Glomerular visceral epithelial cell (primary cell): Measurements from ENCODE around the gene GIMAP4.
"Not testable (repeated sequence)": the region's sequence is repeated elsewhere in the genome, so short reads cannot be mapped to it uniquely, and the experiment has no call there.

Source experiments
- DNase-seq: peaks from one replicate; pipeline ENCODE4 v3.0.0-alpha.2; 2016; ENCODE audit errors: extremely low spot score

Gene GIMAP4

DNA sequence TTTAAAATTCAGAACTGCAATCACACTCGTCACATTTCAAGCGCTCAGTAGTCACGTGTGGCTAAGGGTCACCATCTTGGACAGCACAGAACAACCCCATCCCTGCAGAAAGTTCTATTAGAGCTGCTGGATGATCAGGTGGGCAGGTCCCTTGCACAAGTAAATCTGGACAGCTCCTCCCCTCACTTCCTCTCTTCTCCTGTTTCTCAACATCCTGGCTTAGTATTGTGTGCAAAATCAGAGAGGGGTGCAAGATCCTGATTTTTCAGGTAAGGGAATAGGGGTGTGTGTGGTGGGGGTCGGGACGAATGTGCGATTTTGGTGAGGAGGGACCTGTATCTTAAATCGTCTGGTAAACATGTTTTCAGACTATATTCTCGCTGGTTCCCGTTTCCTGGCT is at the start of gene GIMAP4:
Gene GIMAP4, plus strand, starts transcription at position 222 of the 400 bp plus-strand sequence. CDS start 2,512 bp downstream, outside the sequence.
- no peak for DNase-seq

DNA sequence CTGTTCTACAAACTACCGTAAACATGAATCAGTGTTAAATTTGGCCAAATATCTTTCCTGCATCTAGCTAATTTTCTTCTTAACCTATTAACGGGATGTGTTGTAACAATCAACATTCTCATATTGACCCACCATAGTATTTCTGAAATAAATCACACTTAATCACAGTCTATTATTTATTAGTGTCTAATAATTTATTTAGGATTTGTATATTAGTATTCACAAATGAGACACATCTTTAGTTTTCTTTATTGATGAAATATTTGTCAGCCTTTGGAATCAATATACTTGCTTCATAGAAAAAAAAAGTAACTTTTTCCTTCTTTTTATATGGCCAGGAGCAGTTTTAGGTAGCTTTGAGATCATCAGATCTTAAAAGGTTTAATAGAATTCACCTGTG is 47.9 kb upstream of the GIMAP4 start:
- no peak for DNase-seq

DNA sequence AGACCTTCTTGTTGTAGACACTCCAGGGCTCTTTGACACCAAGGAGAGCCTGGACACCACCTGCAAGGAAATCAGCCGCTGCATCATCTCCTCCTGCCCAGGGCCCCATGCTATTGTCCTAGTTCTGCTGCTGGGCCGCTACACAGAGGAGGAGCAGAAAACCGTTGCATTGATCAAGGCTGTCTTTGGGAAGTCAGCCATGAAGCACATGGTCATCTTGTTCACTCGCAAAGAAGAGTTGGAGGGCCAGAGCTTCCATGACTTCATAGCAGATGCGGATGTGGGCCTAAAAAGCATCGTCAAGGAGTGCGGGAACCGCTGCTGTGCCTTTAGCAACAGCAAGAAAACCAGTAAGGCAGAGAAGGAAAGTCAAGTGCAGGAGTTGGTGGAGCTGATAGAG is 47.0 kb upstream of the GIMAP4 start:
- DNase-seq, result no peak

DNA sequence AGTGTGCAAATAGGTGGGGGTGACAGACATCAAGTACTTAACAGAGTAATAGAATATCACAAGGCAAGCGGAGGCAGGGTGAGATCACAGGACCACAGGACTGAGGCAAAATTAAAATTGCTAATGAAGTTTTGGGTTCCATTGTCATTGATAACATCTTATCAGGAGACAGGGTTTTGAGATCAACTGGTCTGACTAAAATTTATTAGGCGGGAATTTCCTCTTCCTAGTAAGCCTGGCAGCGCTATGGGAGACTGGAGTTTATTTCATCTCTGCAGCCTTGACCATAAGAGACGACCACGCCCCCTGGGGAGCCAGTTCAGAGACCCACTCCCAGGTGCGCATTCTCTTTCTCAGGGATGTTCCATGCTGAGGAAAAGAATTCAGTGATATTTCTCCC is 44.3 kb upstream of the GIMAP4 start:
- DNase-seq, result not testable (repeated sequence)

DNA sequence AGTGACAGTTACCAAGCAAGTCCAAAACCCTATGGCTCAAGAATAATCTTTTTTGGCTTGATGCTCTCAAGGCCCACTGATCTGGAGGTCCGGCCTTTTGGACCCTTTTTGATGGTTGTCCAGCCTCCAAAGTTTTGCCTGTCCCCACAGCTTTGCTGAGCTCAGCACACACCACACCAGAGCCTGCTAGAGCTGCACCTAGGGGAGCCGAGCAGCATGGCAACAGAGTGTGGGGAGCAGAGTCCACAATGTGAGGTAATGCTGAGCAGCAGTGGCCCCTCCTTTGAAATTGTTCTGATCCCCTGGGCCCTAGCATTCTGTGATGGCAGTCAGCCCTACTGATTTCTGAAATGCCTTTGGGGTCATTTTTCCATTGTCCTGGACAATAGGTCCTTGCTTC is 43.2 kb upstream of the GIMAP4 start:
- DNase-seq, result no peak

DNA sequence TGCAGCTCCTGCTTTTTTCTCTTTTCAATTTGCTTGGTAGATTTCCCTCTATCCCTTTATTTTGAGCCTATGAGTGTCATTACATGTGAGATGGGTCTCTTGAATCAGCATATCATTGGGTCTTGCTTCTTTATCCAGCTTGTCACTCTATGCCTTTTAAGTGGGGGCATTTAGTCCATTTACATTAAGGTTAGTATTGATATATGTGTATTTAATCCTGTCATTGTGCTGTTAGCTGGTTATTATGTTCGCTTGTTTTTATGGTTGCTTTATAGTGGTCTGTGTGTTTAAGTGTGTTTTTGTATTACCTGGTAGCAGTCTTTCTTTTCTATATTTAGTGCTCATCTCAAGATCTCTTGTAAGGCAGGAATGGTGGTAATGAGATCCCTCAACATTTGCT is 35.5 kb upstream of the GIMAP4 start:
- no peak for DNase-seq

DNA sequence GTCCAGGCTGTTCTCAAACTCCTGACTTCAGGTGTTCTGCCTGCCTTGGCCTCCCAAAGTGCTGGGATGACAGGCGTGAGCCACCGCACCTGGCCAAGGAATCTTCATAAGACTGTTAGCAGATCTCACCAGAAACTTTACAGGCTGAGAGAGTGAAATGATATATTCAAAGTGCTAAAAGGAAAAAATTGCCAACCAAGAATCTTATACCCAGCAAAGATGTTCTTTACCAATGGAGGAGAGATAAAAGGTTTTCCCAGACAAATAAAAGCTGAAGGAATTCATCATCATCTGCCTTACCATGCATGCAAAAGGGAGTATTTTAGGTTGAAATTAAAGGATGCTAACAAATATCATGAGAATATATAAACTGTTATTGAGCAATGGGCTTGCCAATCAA is 28.9 kb upstream of the GIMAP4 start:
- DNase-seq, result no peak

DNA sequence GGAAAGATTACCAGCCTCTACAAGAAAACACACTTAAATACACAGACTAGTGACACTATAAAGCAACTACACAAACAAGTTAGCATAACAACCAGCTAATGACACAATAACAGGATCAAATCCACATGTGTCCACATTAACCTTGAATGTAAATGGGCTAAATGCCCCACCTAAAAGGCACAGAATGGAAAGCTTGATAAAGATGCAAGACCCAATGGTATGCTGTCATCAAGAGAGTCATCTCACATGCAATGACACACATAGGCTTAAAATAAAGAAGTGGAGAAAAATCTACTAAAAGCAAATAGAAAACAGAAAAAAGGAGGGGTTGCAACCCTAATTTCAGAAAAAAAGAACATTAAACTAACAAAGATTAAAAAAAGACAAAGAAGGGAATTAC is 14.0 kb upstream of the GIMAP4 start:
- no peak for DNase-seq

DNA sequence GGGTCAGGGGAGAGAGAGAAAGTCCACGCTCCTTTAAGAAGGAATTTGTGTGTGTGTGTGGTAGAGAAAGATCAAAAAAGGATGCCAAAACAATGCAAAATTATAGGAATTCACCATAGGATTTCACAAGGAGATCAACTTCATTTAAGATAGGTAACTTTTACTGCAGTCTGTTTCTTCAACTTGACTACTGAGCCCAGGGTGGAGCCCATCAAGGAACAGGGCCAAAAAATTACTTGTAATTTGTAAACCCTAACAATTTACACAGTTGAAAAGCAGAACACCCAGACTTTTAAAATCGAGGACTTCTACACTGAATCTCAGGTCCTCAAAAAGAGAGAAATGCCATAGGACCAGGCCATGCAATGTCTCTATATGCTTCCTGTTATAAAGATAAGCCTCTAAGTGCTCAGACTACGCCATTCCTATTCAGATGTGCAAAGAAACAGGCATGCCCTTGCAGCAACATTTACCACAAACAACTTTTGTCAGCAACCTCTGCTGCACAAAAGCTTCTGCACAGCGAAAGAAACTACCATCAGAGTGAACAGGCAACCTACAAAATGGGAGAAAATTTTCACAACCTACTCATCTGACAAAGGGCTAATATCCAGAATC is 10.6 kb upstream of the GIMAP4 start:
- no peak for DNase-seq

DNA sequence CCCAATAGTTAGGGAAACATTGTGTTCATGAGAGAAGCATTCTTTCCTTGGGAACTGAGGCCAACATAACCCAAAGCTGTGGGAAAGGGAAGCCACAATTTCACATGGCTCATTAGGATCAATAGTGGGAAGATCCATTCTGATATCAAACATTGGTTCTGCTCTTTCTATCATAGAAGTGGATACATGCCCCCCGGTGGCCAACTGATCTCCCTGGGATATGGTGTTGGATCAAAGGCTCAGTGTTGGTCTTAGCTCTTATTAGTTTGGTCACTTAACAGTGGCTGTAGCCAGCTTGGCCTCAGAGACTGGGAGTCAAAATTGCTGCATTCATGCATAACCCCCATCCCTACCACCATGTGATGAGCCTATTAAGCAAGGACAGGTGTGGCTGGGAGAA is 6.7 kb upstream of the GIMAP4 start:
- no peak for DNase-seq

DNA sequence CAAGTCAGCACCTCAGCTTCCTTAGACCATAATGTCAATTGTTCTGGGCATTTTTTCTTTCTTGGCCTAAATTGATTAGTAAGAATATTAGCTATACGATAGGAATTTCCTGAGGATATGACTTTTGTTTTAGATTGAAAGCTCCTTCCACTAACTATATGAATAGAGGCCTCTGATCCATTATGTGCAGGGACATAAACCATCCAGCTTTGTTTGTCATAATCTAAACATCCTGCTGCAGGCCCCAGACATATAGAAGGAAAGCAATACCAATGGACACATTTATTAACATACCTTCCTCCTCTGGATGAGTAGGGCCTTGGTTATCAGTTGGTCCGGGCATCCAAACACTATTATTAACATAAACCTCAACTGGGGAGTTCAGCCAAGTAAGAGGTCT is 4.3 kb upstream of the GIMAP4 start:
- no peak for DNase-seq

DNA sequence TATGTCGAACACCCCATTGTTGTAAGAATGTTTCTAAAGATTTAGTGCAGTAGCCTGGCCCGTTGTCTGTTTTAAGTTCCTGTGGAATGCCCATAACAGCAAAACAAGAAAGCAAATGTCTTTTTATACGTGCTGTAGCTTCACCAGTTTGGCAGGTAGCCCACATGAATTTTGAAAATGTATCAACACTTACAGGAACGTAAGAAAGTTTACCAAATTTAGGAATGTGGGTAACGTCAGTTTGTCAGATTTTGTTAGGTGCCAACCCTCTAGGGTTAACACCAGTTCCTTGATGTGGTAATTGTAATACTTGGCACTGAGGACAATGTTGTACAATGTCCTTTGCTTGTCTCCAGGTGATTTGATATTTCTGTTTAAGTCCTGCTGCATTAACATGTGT is 3.2 kb upstream of the GIMAP4 start:
- no peak for DNase-seq

DNA sequence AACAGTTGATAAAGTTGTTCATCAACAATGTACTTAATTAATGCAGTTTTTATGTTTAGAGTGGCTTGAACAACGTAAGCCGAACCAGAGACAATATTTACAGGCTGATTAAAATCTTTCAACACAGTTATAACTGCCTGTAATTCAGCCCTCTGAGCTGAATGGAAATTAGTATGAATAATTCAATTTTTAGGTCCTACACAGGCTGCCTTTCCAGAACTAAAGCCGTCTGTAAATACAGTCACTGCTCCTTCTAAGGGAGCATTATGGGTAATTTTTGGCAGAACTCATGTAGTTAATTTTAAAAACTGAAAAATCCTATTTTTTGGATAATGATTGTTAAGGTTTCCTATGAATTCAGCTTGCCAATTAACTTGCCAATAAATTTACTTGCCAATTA is 2.6 kb upstream of the GIMAP4 start:
- DNase-seq, result no peak

DNA sequence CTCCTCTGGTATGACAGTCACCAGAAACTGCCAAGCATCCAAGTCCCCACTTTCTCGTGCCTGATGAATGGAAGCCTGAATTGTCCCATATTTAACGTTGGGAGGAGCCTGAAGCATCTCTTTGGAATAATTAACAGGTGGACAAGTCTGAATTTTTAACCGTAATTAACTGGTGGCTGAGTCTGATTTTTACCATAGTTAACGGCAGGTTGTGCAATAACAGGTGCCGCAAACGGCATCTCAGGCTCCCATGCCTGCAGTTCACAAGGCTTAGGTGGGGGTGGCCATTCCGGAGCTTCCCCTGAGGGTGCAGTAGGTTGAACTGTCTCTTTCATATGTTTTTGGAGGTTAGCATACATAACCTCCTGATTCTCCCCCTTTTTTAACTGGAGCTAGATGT is 2.0 kb upstream of the GIMAP4 start:
- no peak for DNase-seq

DNA sequence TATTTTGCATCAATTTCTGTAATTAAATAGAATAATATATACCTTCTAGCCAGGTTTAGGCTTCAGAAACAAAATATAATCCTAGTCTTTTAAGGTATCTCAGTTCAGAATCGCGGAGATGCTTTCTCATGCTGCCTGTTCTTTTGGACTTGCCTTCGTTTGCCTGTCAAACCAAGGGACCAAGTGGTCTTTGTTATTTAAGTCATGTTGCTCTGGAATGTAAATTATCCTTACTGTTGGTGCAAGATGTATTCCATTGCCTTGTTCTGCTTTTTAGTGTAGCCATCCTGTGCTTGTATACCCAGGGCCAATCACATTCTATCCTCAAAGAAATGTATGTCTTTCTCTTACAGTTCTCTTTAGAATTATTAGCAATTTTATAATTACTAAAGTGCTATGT is 1.1 kb upstream of the GIMAP4 start:
- no peak for DNase-seq

DNA sequence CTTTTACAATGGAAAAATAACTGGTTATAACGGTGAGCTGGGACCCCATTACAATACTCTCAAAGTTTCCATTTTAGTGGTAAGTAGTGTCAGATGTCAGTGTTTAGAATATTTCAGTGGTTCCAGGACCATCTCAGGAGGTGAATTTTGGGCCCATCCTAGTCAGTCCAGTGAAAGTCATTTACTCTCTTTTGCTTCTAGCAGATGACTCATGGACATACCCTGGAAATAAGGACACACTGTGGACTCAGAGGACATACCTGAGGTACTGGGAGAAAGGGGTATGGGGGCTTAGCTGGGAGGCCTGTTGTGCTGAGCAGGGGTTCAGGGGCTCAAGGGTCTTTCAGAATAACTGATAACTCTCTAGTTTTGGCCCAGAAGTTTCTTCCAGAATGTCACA is 618 bp upstream of the GIMAP4 start:
- no peak for DNase-seq

DNA sequence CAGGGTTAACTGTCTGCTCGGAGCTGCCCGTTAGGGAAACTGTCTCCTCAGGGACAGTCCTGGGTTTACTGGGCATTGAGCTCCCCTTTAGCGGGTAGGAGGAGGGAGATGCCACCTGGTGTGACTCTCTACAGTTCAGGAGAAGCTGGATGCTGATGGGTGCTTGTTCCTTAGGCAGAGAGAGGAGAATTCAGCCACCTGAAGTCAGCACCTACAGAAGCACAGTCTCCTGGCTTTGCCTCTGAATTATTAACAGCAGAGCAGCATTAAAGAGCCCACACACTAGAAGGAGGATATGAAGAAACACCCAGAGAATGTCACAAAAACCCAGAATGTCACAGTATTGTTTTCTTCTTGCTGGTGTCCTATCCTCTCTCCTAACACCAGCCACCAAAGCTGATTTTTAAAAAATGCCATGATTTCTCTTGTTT is 696 bp downstream of the GIMAP4 start:
- no peak for DNase-seq

DNA sequence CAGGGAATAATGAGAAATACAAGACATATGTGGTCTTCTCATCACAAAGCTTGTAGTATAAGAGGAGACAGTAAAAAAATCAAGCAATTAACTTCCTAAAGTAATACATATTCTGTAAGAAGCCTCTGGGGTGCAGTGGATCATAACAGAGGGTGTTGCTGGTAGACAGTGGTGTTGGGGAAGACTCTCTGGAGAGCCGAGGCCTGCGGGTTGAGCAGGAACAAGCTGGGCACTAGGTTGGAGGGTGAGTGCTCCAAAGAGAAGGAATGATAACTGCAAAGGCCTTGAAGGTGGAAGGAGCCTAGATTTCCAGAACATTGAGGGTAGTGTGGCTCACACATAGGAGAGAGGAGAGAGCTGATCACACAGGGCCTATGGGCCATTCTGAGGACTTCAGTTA is 1.5 kb downstream of the GIMAP4 start:
- no peak for DNase-seq

DNA sequence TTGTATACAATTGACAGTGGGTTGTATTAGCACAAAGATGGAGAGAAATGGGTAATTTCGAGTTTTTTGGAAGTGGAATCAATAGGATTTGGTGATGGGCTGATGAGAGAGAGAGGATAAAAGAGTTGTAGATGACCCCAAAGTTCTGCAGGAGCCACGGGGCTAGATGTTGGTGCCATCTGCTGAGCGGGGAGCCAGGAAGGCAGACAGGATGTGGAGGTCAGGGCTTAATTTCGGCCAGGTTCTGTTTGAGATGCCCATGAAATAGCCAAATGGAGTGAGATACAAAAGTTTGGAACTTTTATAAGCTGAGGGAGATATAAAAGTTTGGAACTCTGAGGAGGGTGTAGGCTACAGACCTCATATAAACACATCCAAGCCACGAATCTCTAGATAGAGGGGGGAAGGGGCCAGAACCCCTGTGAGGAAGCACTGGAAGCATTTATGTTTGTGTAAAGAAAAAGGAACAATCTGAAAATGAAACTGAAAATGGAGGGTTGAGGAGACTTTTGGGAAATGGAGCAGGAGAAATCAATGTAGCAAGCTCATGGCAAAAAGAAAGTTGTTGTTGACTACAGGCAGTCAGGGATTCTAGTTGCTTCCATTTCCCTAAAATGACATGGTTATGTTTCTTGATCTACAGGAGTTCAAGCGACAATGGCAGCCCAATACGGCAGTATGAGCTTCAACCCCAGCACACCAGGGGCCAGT is 2.2 kb downstream of the GIMAP4 start:
- no peak for DNase-seq

DNA sequence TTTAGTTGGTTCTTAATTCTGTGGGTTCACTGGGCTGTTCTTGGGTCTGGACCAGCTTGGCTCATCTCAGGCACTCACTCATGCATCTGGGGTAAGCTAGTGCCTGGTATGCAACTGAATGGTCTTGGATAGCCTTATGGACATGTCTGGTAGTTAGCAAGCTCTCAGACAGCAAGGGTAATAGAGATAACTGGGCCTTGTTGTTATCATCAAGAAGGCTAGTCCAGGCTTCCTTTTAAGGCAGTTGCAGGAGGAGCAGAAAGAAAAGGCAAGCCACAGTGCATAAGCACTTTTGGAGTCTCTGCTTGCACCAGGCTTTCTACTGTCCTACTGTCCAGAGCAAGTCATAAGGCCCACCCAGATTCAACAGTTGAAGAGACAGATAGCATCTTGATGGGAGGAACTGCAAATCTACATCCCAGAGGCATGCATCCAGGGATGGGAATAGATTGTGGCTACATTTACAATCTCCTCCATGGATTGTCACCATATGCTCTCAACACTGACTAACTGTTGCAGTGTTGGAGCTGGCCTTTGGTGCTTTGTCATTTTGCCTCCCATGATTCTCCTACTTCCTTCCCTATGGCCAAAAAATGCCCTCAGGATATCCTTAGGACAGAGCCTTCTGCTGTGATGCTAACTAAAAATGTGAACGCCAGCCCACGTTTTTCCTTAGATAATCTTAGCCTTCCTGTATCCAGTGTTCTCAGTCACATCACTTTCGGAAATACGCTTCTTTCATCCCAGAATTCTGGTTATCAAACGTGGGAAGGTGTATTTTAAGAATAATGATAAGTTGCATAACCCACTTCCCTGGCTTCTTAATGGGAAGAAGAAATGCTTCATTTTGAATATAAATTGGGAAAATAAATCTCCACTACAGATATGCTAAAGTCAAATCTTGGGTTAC is 3.6 kb downstream of the GIMAP4 start:
- DNase-seq, result no peak

DNA sequence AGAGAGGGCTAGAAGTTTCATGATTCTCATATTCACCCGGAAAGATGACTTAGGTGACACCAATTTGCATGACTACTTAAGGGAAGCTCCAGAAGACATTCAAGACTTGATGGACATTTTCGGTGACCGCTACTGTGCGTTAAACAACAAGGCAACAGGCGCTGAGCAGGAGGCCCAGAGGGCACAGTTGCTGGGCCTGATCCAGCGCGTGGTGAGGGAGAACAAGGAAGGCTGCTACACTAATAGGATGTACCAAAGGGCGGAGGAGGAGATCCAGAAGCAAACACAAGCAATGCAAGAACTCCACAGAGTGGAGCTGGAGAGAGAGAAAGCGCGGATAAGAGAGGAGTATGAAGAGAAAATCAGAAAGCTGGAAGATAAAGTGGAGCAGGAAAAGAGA is 5.3 kb downstream of the GIMAP4 start:
- DNase-seq, result no peak

DNA sequence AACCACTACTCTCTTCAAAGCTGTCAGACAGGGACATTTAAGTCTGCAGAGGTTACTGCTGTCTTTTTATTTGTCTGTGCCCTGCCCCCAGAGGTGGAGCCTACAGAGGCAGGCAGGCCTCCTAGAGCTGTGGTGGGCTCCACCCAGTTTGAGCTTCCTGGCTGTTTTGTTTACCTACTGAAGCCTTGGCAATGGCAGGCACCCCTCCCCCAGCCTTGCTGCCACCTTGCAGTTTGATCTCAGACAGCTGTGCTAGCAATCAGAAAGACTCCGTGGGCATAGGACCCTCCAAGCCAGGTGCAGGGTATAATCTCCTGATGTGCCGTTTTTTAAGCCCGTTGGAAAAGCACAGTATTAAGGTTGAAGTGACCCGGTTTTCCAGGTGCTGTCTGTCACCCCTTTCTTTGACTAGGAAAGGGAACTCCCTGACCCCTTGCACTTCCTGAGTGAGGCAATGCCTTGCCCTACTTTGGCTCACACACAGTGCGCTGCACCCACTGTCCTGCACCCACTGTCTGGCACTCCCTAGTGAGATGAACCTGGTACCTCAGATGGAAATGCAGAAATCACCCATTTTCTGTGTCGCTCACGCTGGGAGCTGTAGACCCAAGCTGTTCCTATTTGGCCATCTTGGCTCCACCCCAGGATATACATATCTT is 12.9 kb downstream of the GIMAP4 start:
- DNase-seq, result not testable (repeated sequence)
